A549 (cell line): ENCODE data around the gene NEK1. TPM values are rescaled to one million over a fixed set of nuclear protein-coding genes. Genes with fewer than 3 reads are reported as not detected.

Experiments used
- ATAC-seq, 2 experiments: fragments of 200-7000 bp in 1 of 2; fragments of >200 bp in 1 of 2; cut with Nextera tagmentation in 1 of 2; cut with Tn5 transposase in 1 of 2; 3 replicates each; pipeline versions ENCODE4 v1.8.0 to v1.9.1; 2018 to 2020; ENCODE audit warnings: mild to moderate bottlenecking in 1 of 2, moderate library complexity in 1 of 2
- CTCF ChIA-PET: fragments of 300-600 bp; sonication (Branson Sonifier 250); formaldehyde crosslinking; extraction: SDS; loops from one replicate; lab custom pipeline; 2021; ENCODE audit warnings: antibody characterized with exemption, inconsistent platforms; lab: Yijun Ruan, JAX
- POLR2A ChIA-PET: fragments of 350-600 bp; formaldehyde crosslinking; extraction: SDS; loops from one replicate; lab custom pipeline; 2021; ENCODE audit warnings: antibody characterized with exemption, inconsistent platforms; lab: Yijun Ruan, JAX
- DNase-seq, 2 experiments: peaks; one replicate each; pipeline versions ENCODE4 v3.0.0 to v3.0.0-alpha.2; 2011 to 2016; ENCODE audit warnings: low read depth in 1 of 2, low spot score in 1 of 2
- FAIRE-seq: peaks from 2 replicates; lab custom pipeline; 2011; peaks lifted over from hg19 to GRCh38; lab: Jason Lieb, UNC
- H3K27ac ChIP-seq, 2 experiments: fragments of >200 bp; sonication (Bioruptor Twin); formaldehyde crosslinking; 3 replicates each; pipeline ENCODE4 v1.5.1; 2016 to 2017
- H3K4me1 ChIP-seq: fragments of >200 bp; sonication (Bioruptor Twin); formaldehyde crosslinking; 3 replicates; pipeline ENCODE4 v1.6.1; 2016
- H3K4me2 ChIP-seq: fragments of >200 bp; sonication (Bioruptor Twin); formaldehyde crosslinking; 3 replicates; pipeline ENCODE4 v1.6.1; 2016
- H3K4me3 ChIP-seq: fragments of >200 bp; sonication (Bioruptor Twin); formaldehyde crosslinking; 3 replicates; pipeline ENCODE4 v1.5.1; 2016
- H3K9me3 ChIP-seq: fragments of >200 bp; sonication (Bioruptor Twin); formaldehyde crosslinking; 3 replicates; pipeline ENCODE4 v1.6.1; 2016
- ATOH8 ChIP-seq: fragments of 250-450 bp; sonication (Bioruptor Pico); IDR thresholded peaks from 2 replicates; pipeline ENCODE4 v1.5.0; 2020; ENCODE audit warnings: low read depth, mild to moderate bottlenecking, moderate library complexity
- CBX8 ChIP-seq: fragments of 200-600 bp; sonication (generic); IDR thresholded peaks from 2 replicates; pipeline ENCODE4 v1.6.1; 2016
- CEBPB ChIP-seq, 2 experiments: fragments of >200 bp in 1 of 2; sonication (Bioruptor Twin) in 1 of 2; formaldehyde crosslinking in 1 of 2; IDR thresholded peaks; 2 replicates each; pipeline ENCODE4 v1.6.1; 2012 to 2016
- CHD4 ChIP-seq: fragments of 200-600 bp; sonication (generic); IDR thresholded peaks from 2 replicates; pipeline ENCODE4 v1.6.1; 2016; ENCODE audit warnings: antibody characterized with exemption, mild to moderate bottlenecking, borderline replicate concordance
- EHMT2 ChIP-seq: fragments of 200-600 bp; sonication (generic); IDR thresholded peaks from 2 replicates; pipeline ENCODE4 v1.6.1; 2016; ENCODE audit warnings: antibody characterized with exemption, low read depth, mild to moderate bottlenecking, moderate library complexity
- FOSL2 ChIP-seq, 2 experiments: fragments of 450-650 bp in 1 of 2; fragments of >200 bp in 1 of 2; sonication (Bioruptor Twin) in 1 of 2; formaldehyde crosslinking; IDR thresholded peaks; 2 replicates each; pipeline versions ENCODE4 v1.5.0 to v1.6.1; 2016 to 2020; ENCODE audit warnings: mild to moderate bottlenecking in 1 of 2, moderate library complexity in 1 of 2
- FOXS1 ChIP-seq: fragments of 250-450 bp; sonication (Bioruptor Pico); IDR thresholded peaks from 2 replicates; pipeline ENCODE4 v1.5.0; 2020; ENCODE audit warnings: mild to moderate bottlenecking, moderate library complexity
- GATA3 ChIP-seq: IDR thresholded peaks from 2 replicates; pipeline ENCODE4 v1.6.1; 2012; ENCODE audit warnings: borderline replicate concordance
- HDAC2 ChIP-seq: fragments of 200-600 bp; sonication (generic); IDR thresholded peaks from 2 replicates; pipeline ENCODE4 v1.6.1; 2016
- HEYL ChIP-seq: fragments of 250-450 bp; sonication (Bioruptor Pico); IDR thresholded peaks from 2 replicates; pipeline ENCODE4 v1.8.0; 2021; ENCODE audit warnings: mild to moderate bottlenecking, moderate library complexity
- HOXA7 ChIP-seq: fragments of 250-450 bp; sonication (Bioruptor Pico); IDR thresholded peaks from 2 replicates; pipeline ENCODE4 v1.5.0; 2020; ENCODE audit warnings: mild to moderate bottlenecking, moderate library complexity
- HOXB5 ChIP-seq: fragments of 250-450 bp; sonication (Bioruptor Pico); IDR thresholded peaks from 2 replicates; pipeline ENCODE4 v1.5.0; 2020; ENCODE audit warnings: mild to moderate bottlenecking, moderate library complexity
- JUN ChIP-seq, 2 experiments: fragments of >200 bp; sonication (Bioruptor Twin); formaldehyde crosslinking; IDR thresholded peaks; 2 replicates in 1 of 2; 3 replicates in 1 of 2; pipeline ENCODE4 v1.6.1; 2016 to 2017
- KDM1A ChIP-seq: fragments of 200-600 bp; sonication (generic); IDR thresholded peaks from 2 replicates; pipeline ENCODE4 v1.6.1; 2016; ENCODE audit warnings: low read depth, mild to moderate bottlenecking
- KDM5A ChIP-seq: fragments of 200-600 bp; sonication (generic); IDR thresholded peaks from 2 replicates; pipeline ENCODE4 v1.6.1; 2016; ENCODE audit warnings: antibody characterized with exemption, mild to moderate bottlenecking
- MAFK ChIP-seq: fragments of 450-650 bp; IDR thresholded peaks from 2 replicates; pipeline ENCODE4 v1.6.1; 2014; ENCODE audit not compliant: partially characterized antibody
- NPAS2 ChIP-seq: fragments of 250-450 bp; sonication (Bioruptor Pico); IDR thresholded peaks from 2 replicates; pipeline ENCODE4 v1.8.0; 2022; ENCODE audit warnings: mild to moderate bottlenecking, moderate library complexity, borderline replicate concordance
- NR3C1 ChIP-seq: fragments of >200 bp; sonication (Bioruptor Twin); formaldehyde crosslinking; IDR thresholded peaks from 3 replicates; pipeline ENCODE4 v1.6.1; 2017
- PHF8 ChIP-seq: fragments of 200-600 bp; sonication (generic); IDR thresholded peaks from 2 replicates; pipeline ENCODE4 v1.6.1; 2016; ENCODE audit warnings: low read depth, mild to moderate bottlenecking, antibody characterized with exemption, moderate library complexity, borderline replicate concordance
- POLR2AphosphoS2 ChIP-seq: conservative IDR thresholded peaks from 2 replicates; pipeline ENCODE4 v1.6.1; 2012; ENCODE audit warnings: low read length, improper control_type of control experiment, inconsistent platforms
- RAD21 ChIP-seq, 2 experiments: fragments of >200 bp in 1 of 2; sonication (Bioruptor Twin) in 1 of 2; formaldehyde crosslinking in 1 of 2; IDR thresholded peaks in 1 of 2; conservative IDR thresholded peaks in 1 of 2; 2 replicates in 1 of 2; 3 replicates in 1 of 2; pipeline ENCODE4 v1.6.1; 2012 to 2018; ENCODE audit warnings: inconsistent platforms in 1 of 2
- RARB ChIP-seq: fragments of 250-450 bp; sonication (Bioruptor Pico); IDR thresholded peaks from 2 replicates; pipeline ENCODE4 v1.8.0; 2021; ENCODE audit warnings: mild to moderate bottlenecking, moderate library complexity
- SREBF2 ChIP-seq: fragments of 450-650 bp; IDR thresholded peaks from 2 replicates; pipeline ENCODE4 v1.6.1; 2014; ENCODE audit warnings: mild to moderate bottlenecking, moderate library complexity
- ZNF302 ChIP-seq: fragments of 250-450 bp; sonication (Bioruptor Pico); IDR thresholded peaks from 2 replicates; pipeline ENCODE4 v1.9.0; 2021; ENCODE audit warnings: inconsistent platforms, mild to moderate bottlenecking, moderate library complexity
- ZSCAN20 ChIP-seq: fragments of 250-450 bp; sonication (Bioruptor Pico); IDR thresholded peaks from 2 replicates; pipeline ENCODE4 v1.8.0; 2022; ENCODE audit warnings: mild to moderate bottlenecking, moderate library complexity
- WGBS: methylation state at CpG from one replicate; pipeline ENCODE4 v1.1.6; 2017; ENCODE audit errors: missing lambda C conversion rate; 5-methylcytosine and 5-hydroxymethylcytosine counted together
- polyA plus RNA-seq, 4 experiments: library from polyadenylated mRNA; depleted of rRNA in 3 of 4; stranded (reverse); fragments of >200 nt; fragmentation: RNase III in 1 of 4; extraction: RNeasy Plus Mini Kit Qiagen cat#74134 plus additional on column Dnase treatment in 1 of 4; gene quantifications; 2 replicates in 3 of 4; 3 replicates in 1 of 4; pipeline ENCODE4 v1.2.3, GENCODE V29; 2011 to 2017
- TF ChIP-seq, protein P1 (sequence below): fragments of 450-650 bp; IDR thresholded peaks from 2 replicates; pipeline ENCODE4 v1.6.1; 2014; ENCODE audit warnings: antibody characterized with exemption

The NEK1 gene
- polyA plus RNA-seq, 2 of the 4 experiments (the other 2 are of a cell fraction) = 3.2 to 5.8 TPM

GRCh38 chr4:169661761-169662160, 49.4 kb upstream of the NEK1 start (continued):
- TF ChIP-seq ATOH8 = no peak

GRCh38 chr4:169660929-169661328, 48.5 kb upstream of the NEK1 start:
- 52% methylated on average over 3 of the region's 3 CpGs for WGBS
- Histone ChIP-seq H3K4me2 (peak overlapping the region; percentile 76), H3K4me3 (peak overlapping the region; percentile 53), H3K4me1 (peaks cover 41% of the 10 kb centered on the region; the same call in 2 of the 3 replicates), H3K9me3 (no peaks in the 10 kb centered on the region), H3K27ac (peak overlapping the region; percentile 78 to 89; a peak in 3 of 6 replicates)
- POLR2A ChIA-PET = interaction anchor here (2.3 kb wide), 1 partner anchor 40 kb away, joined by 10 read pairs; the partner anchor contains the start of gene CLCN3
- FAIRE-seq (no peak), DNase-seq (no peak), ATAC-seq (no peak)
- TF ChIP-seq FOXS1 (CRISPR knock-in tag) (no peak), KDM1A (no peak), FOSL2 (IDR thresholded peaks at IDR 0.05) (no peak), FOSL2 (CRISPR knock-in tag; IDR thresholded peaks at IDR 0.05) (no peak), RAD21 (conservative IDR thresholded peaks at IDR 0.05 in 1 of 2, IDR thresholded peaks at IDR 0.05 in 1 of 2) (no peak), HEYL (CRISPR knock-in tag) (no peak), POLR2AphosphoS2 (no peak), HDAC2 (no peak), ZSCAN20 (CRISPR knock-in tag) (no peak), JUN (IDR thresholded peaks at IDR 0.05) (no peak), ZNF302 (no peak), PHF8 (no peak), HOXB5 (CRISPR knock-in tag) (no peak), NR3C1 (no peak), GATA3 (no peak), CBX8 (no peak), CHD4 (no peak)
- CTCF ChIA-PET = interaction anchor here (3.2 kb wide), 1 partner anchor 48 kb away, joined by 17 read pairs; the partner anchor contains the start of gene NEK1

DNA sequence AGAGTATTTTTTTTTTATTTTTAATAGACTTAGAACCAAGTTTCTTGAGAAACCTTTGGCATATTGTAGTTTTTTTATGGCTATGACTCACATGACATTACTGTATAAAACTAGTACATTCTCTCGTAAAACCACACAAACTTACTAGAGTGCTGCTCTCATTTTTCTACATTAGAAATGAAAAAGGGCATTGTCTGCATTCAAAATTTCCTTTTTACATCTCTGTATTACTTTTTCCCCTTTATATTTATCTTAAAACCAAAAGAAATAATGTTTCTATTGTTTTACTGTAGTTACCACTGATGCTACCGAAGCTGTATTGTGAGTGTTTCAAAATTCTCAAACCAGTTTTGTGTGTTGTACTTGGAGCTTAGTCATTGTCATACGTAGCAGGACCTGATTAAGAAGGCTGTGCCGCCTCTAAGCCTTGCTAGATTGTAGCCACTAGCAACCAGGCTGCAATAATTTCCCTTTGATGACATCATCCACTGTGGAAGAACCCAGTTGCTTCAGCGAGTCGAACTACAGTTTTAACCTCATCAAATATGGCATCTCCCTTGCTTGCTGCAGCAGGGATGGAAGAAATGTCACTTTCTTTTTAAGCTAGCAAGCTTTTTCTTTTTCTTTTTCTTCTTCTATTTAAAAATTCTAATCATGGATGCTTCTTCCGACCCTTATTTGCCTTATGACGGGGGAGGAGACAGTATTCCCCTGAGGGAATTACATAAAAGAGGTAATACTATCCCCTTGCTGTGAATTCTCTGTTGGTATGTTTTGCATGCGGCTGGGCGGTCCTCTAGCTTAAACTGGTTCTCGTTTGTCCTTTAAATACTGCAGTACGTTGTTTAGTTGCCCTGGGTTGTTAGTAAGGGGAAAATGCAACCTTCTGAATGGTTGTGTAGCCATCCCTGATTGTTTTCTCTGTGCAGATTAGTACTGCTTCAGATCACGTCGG, 47.6 kb upstream of the NEK1 start:
- POLR2A ChIA-PET = interaction anchor here (1.2 to 2.3 kb wide), 3 partner anchors 40 to 132 kb away, joined by 3 to 10 read pairs (median 9); partner anchors contain the start of genes CLCN3 and NEK1

More for the DNA sequence above, 47.6 kb upstream of the NEK1 start:
- Histone ChIP-seq H3K9me3 (no peaks in the 10 kb centered on the region), H3K27ac (peak overlapping the region; percentile 78 to 89), H3K4me2 (peak overlapping the region; percentile 76), H3K4me1 (peaks cover 37% of the 10 kb centered on the region; the same call in 2 of the 3 replicates), H3K4me3 (peak overlapping the region; percentile 53)
- TF ChIP-seq EHMT2 = no peak
- TF ChIP-seq KDM5A = peak; percentile 64
- peak; percentile 3; the same call in 1 of the 2 replicates for TF ChIP-seq PHF8
- no peak for TF ChIP-seq NPAS2 (CRISPR knock-in tag)
- TF ChIP-seq SREBF2 = no peak
- no peak for TF ChIP-seq NR3C1
- peak; percentile 35; the same call in 1 of the 2 replicates for TF ChIP-seq HOXA7 (CRISPR knock-in tag)
- peak; percentile 40 to 71; a peak in 3 of 4 replicates for TF ChIP-seq CEBPB (IDR thresholded peaks at IDR 0.05)
- TF ChIP-seq RARB (CRISPR knock-in tag) = peak; percentile 36; the same call in 1 of the 2 replicates
- TF ChIP-seq FOSL2 (IDR thresholded peaks at IDR 0.05) = no peak
- TF ChIP-seq FOSL2 (CRISPR knock-in tag; IDR thresholded peaks at IDR 0.05) = peak; percentile 72
- TF ChIP-seq CBX8 = no peak
- peak; percentile 58 for TF ChIP-seq MAFK
- no peak for TF ChIP-seq ZSCAN20 (CRISPR knock-in tag)
- TF ChIP-seq, protein P1, sequence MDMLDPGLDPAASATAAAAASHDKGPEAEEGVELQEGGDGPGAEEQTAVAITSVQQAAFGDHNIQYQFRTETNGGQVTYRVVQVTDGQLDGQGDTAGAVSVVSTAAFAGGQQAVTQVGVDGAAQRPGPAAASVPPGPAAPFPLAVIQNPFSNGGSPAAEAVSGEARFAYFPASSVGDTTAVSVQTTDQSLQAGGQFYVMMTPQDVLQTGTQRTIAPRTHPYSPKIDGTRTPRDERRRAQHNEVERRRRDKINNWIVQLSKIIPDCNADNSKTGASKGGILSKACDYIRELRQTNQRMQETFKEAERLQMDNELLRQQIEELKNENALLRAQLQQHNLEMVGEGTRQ = no peak
- TF ChIP-seq JUN (IDR thresholded peaks at IDR 0.05) = peak; percentile 26 to 49; a peak in 2 of 5 replicates
- ATAC-seq = peak; percentile 99 to 100
- FAIRE-seq = peak; percentile 98
- peak; percentile 72 to 96 for DNase-seq
- WGBS = 1% methylated on average over 14 of the region's 14 CpGs
- CTCF ChIA-PET = interaction anchor here (3.2 kb wide), 1 partner anchor 47 kb away, joined by 17 read pairs; the partner anchor contains the start of gene NEK1
